HEK293 (cell line): ENCODE results near the gene BCLAF1.

Source experiments
- CTCF ChIA-PET: fragments of 350-600 bp; formaldehyde crosslinking; extraction: SDS; loops from one replicate; lab custom pipeline; 2021; ENCODE audit warnings: antibody characterized with exemption; lab: Yijun Ruan, JAX
- POLR2A ChIA-PET: fragments of 300-600 bp; formaldehyde crosslinking; extraction: SDS; loops from one replicate; lab custom pipeline; 2020; ENCODE audit warnings: antibody characterized with exemption, inconsistent platforms; lab: Yijun Ruan, JAX
- H3K27ac ChIP-seq: fragments of 200-500 bp; sonication (Bioruptor generic); 2 replicates; pipeline ENCODE4 v1.5.1; 2014; ENCODE audit warnings: low read depth, low read length, control low read depth, inconsistent platforms; ENCODE audit errors: extremely low read depth
- H3K36me3 ChIP-seq, 2 experiments: fragments of 200-500 bp in 1 of 2; sonication (Bioruptor generic) in 1 of 2; 1 replicate in 1 of 2; 2 replicates in 1 of 2; pipeline ENCODE4 v1.5.1; 2014 to 2017; ENCODE audit warnings: inconsistent platforms in 2 of 2, low read length in 2 of 2; ENCODE audit not compliant: control insufficient read depth in 2 of 2, insufficient read depth in 1 of 2
- H3K4me1 ChIP-seq: fragments of 200-500 bp; sonication (Bioruptor generic); 2 replicates; pipeline ENCODE4 v1.5.1; 2014; ENCODE audit warnings: mild to moderate bottlenecking, low read length, inconsistent platforms; ENCODE audit not compliant: control insufficient read depth, insufficient read depth
- H3K4me3 ChIP-seq: 2 replicates; pipeline ENCODE4 v1.5.1; 2011; ENCODE audit warnings: low read depth, mild to moderate bottlenecking, control low read depth, low read length, moderate library complexity
- H3K9me3 ChIP-seq: fragments of 200-500 bp; sonication (Bioruptor generic); 2 replicates; pipeline ENCODE4 v1.5.1; 2014; ENCODE audit warnings: low read depth, low read length, inconsistent platforms; ENCODE audit not compliant: control insufficient read depth, insufficient read depth
- IKZF3 ChIP-seq: fragments of 450-650 bp; IDR thresholded peaks from 2 replicates; pipeline ENCODE4 v1.5.0; 2018; ENCODE audit warnings: missing biosample characterization, mild to moderate bottlenecking, missing genetic modification characterization, moderate library complexity
- MEIS1 ChIP-seq: sonication (generic); formaldehyde crosslinking; IDR thresholded peaks from 2 replicates; pipeline ENCODE4 v1.8.1; 2022; ENCODE audit warnings: missing genetic modification reagents, mild to moderate bottlenecking, borderline replicate concordance
- SALL2 ChIP-seq: fragments of 450-650 bp; formaldehyde crosslinking; IDR thresholded peaks from 2 replicates; pipeline ENCODE4 v1.5.0; 2017; ENCODE audit warnings: missing biosample characterization, mild to moderate bottlenecking, missing genetic modification characterization, borderline replicate concordance
- ZBTB7A ChIP-seq: fragments of 450-650 bp; formaldehyde crosslinking; IDR thresholded peaks from 2 replicates; pipeline ENCODE4 v1.5.1; 2016; ENCODE audit warnings: low read depth, missing biosample characterization, missing genetic modification characterization
- ZFHX2 ChIP-seq: fragments of 450-650 bp; formaldehyde crosslinking; conservative IDR thresholded peaks from 2 replicates; pipeline ENCODE4 v1.5.1; 2016; ENCODE audit warnings: missing biosample characterization, missing genetic modification characterization
- ZNF138 ChIP-seq: fragments of 450-650 bp; formaldehyde crosslinking; IDR thresholded peaks from 2 replicates; pipeline ENCODE4 v1.5.1; 2016; ENCODE audit warnings: missing biosample characterization, missing genetic modification characterization, borderline replicate concordance
- ZNF155 ChIP-seq: fragments of 450-650 bp; formaldehyde crosslinking; IDR thresholded peaks from 2 replicates; pipeline ENCODE4 v1.5.1; 2016; ENCODE audit warnings: missing biosample characterization, missing genetic modification characterization
- ZNF16 ChIP-seq: fragments of 450-650 bp; formaldehyde crosslinking; IDR thresholded peaks from 2 replicates; pipeline ENCODE4 v1.5.1; 2016; ENCODE audit warnings: low read depth, missing biosample characterization, missing genetic modification characterization
- ZNF19 ChIP-seq: fragments of 450-650 bp; formaldehyde crosslinking; IDR thresholded peaks from 2 replicates; pipeline ENCODE4; 2016; ENCODE audit warnings: missing biosample characterization, missing genetic modification characterization, low read depth
- ZNF2 ChIP-seq: fragments of 450-650 bp; formaldehyde crosslinking; IDR thresholded peaks from 2 replicates; pipeline ENCODE4 v1.5.1; 2016; ENCODE audit warnings: missing biosample characterization, missing genetic modification characterization
- ZNF510 ChIP-seq: fragments of 450-650 bp; formaldehyde crosslinking; IDR thresholded peaks from 2 replicates; pipeline ENCODE4 v1.5.1; 2018; ENCODE audit warnings: mild to moderate bottlenecking, missing genetic modification characterization, missing biosample characterization; ENCODE audit not compliant: insufficient replicate concordance
- ZNF555 ChIP-seq: fragments of 450-650 bp; formaldehyde crosslinking; conservative IDR thresholded peaks from 2 replicates; pipeline ENCODE4 v1.5.1; 2017; ENCODE audit warnings: missing biosample characterization, mild to moderate bottlenecking, missing genetic modification characterization, inconsistent platforms
- ZNF610 ChIP-seq: fragments of 450-650 bp; formaldehyde crosslinking; IDR thresholded peaks from 2 replicates; pipeline ENCODE4 v1.5.1; 2016; ENCODE audit warnings: missing biosample characterization, missing genetic modification characterization, borderline replicate concordance
- ZSCAN30 ChIP-seq: fragments of 450-650 bp; IDR thresholded peaks from 2 replicates; pipeline ENCODE4 v1.5.1; 2018; ENCODE audit warnings: missing biosample characterization, mild to moderate bottlenecking, missing genetic modification characterization, moderate library complexity
- TF ChIP-seq, protein P1 (sequence below): fragments of 450-650 bp; formaldehyde crosslinking; IDR thresholded peaks from 2 replicates; pipeline ENCODE4 v1.5.1; 2016; ENCODE audit warnings: missing biosample characterization, missing genetic modification characterization
- TF ChIP-seq, protein P2 (sequence below): fragments of 450-650 bp; formaldehyde crosslinking; IDR thresholded peaks from 2 replicates; pipeline ENCODE4 v1.5.1; 2016; ENCODE audit warnings: missing biosample characterization, missing genetic modification characterization
- TF ChIP-seq, protein P3 (sequence below): fragments of 450-650 bp; formaldehyde crosslinking; IDR thresholded peaks from 2 replicates; pipeline ENCODE4 v1.5.1; 2016; ENCODE audit warnings: missing biosample characterization, missing genetic modification characterization
- TF ChIP-seq, protein P4 (sequence below): fragments of 450-650 bp; formaldehyde crosslinking; IDR thresholded peaks from 2 replicates; pipeline ENCODE4 v1.5.1; 2016; ENCODE audit warnings: missing biosample characterization, missing genetic modification characterization, low read depth

Gene BCLAF1

DNA sequence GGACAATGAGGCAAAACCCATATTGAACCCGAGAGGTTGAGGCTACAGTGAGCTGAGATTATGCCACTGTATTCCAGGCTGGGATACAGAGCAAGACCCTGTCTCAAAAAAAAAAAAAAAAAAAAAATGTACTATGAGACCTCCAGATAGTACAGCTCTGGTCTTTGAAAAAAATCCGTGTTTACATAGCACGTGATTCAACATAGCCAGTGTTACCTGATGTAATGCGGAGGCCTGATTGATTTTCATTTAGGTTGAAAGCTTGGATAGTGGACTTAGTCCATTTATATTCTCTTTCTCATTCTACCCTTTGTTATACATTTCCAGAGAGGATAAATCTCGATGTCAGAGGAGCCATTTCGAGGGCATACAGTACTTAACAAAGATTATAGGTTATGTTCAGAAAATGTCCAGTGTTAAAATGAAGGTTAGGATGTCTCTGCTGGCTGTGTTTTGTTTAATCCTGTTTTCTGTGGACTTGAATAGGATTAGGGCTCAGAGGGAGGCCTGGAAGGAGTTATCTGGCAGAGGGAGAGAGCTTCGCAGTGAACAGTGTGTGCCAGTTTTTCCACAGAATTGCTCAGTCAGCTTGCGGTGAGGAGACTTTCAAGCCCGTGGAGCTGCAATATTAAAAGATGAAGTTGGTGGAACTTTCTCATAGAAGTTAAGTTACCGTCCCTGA lies 33.9 kb upstream of the BCLAF1 start (continued):
- no peak for TF ChIP-seq ZNF155
- TF ChIP-seq ZNF2 (tag by site-specific recombination) = no peak
- TF ChIP-seq ZFHX2 (tag by site-specific recombination) = no peak
- TF ChIP-seq, all 188 proteins: peak for 0

DNA sequence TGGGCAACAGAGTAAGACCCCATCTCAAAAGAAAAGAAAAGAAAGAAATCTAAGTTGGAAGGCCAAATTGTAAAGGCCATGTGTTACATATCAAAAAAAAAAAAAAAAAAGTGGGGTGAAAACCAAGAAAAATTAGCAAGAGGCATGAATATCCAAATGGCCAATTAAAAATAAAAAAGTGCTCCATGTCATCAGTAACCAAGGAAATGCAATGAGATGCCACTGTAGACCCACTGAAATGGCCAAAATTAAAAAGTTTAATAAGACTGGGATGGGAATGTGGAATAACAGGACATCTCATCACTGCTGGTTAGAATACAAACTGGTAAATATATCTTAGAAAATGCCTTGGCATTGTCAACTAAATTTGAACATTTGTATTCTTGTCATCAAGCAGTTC lies 30.1 kb upstream of the BCLAF1 start:
- ChIA-PET CTCF (no interaction called here), POLR2A (no interaction called here)
- Histone ChIP-seq H3K27ac (no peak overlapping the region), H3K9me3 (no peaks in the 10 kb centered on the region), H3K4me3 (no peak overlapping the region), H3K36me3 (no peaks in the 10 kb centered on the region), H3K4me1 (no peaks in the 10 kb centered on the region)
- TF ChIP-seq IKZF3 (tag by site-specific recombination) (no peak), ZNF610 (no peak), SALL2 (tag by site-specific recombination) (no peak), ZNF138 (tag by site-specific recombination) (no peak), ZNF19 (tag by site-specific recombination) (no peak), ZBTB7A (tag by site-specific recombination) (no peak)
- TF ChIP-seq, protein P1, sequence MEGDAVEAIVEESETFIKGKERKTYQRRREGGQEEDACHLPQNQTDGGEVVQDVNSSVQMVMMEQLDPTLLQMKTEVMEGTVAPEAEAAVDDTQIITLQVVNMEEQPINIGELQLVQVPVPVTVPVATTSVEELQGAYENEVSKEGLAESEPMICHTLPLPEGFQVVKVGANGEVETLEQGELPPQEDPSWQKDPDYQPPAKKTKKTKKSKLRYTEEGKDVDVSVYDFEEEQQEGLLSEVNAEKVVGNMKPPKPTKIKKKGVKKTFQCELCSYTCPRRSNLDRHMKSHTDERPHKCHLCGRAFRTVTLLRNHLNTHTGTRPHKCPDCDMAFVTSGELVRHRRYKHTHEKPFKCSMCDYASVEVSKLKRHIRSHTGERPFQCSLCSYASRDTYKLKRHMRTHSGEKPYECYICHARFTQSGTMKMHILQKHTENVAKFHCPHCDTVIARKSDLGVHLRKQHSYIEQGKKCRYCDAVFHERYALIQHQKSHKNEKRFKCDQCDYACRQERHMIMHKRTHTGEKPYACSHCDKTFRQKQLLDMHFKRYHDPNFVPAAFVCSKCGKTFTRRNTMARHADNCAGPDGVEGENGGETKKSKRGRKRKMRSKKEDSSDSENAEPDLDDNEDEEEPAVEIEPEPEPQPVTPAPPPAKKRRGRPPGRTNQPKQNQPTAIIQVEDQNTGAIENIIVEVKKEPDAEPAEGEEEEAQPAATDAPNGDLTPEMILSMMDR (tag by site-specific recombination) = no peak
- TF ChIP-seq, protein P2, sequence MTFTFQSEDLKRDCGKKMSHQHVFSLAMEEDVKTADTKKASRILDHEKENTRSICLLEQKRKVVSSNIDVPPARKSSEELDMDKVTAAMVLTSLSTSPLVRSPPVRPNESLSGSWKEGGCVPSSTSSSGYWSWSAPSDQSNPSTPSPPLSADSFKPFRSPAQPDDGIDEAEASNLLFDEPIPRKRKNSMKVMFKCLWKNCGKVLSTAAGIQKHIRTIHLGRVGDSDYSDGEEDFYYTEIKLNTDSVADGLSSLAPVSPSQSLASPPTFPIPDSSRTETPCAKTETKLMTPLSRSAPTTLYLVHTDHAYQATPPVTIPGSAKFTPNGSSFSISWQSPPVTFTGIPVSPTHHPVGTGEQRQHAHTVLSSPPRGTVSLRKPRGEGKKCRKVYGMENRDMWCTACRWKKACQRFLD (tag by site-specific recombination) = no peak

DNA sequence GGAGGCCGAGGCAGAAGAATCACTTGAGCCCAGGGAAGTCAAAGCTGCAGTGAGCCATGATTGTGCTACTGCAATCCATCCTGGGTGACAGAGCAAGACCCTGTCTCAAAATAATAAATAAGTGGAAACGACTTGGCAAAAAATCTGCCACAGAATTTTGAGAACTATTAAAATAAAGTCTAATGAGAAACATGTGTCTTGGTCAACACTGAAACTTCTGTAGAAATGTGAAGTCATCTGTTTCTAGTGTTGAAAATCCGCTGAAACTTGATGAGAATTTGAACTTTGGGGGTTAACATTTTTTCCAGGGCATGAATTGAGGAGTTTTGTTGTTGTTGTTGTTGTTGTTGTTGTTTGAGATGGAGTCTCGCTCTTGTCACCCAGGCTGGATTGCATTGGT lies 29.0 kb upstream of the BCLAF1 start:
- POLR2A ChIA-PET = interaction anchor here (2.0 kb wide), 1 partner anchor 68 kb away, joined by 9 read pairs; the partner anchor contains the start of gene MTFR2
- CTCF ChIA-PET = interaction anchor here (0.6 to 3.5 kb wide), 11 partner anchors 8 to 813 kb away, joined by 3 to 22 read pairs (median 9); partner anchors contain the start of genes BCLAF1, MAP7 and MTFR2
- no peaks in the 10 kb centered on the region for H3K36me3 ChIP-seq
- TF ChIP-seq ZNF16 (no peak), ZNF555 (no peak), MEIS1 (no peak), ZSCAN30 (tag by site-specific recombination) (no peak), ZNF510 (tag by site-specific recombination) (no peak)
- TF ChIP-seq, protein P3, sequence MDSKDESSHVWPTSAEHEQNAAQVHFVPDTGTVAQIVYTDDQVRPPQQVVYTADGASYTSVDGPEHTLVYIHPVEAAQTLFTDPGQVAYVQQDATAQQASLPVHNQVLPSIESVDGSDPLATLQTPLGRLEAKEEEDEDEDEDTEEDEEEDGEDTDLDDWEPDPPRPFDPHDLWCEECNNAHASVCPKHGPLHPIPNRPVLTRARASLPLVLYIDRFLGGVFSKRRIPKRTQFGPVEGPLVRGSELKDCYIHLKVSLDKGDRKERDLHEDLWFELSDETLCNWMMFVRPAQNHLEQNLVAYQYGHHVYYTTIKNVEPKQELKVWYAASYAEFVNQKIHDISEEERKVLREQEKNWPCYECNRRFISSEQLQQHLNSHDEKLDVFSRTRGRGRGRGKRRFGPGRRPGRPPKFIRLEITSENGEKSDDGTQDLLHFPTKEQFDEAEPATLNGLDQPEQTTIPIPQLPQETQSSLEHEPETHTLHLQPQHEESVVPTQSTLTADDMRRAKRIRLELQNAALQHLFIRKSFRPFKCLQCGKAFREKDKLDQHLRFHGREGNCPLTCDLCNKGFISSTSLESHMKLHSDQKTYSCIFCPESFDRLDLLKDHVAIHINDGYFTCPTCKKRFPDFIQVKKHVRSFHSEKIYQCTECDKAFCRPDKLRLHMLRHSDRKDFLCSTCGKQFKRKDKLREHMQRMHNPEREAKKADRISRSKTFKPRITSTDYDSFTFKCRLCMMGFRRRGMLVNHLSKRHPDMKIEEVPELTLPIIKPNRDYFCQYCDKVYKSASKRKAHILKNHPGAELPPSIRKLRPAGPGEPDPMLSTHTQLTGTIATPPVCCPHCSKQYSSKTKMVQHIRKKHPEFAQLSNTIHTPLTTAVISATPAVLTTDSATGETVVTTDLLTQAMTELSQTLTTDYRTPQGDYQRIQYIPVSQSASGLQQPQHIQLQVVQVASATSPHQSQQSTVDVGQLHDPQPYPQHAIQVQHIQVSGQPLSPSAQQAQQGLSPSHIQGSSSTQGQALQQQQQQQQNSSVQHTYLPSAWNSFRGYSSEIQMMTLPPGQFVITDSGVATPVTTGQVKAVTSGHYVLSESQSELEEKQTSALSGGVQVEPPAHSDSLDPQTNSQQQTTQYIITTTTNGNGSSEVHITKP (tag by site-specific recombination) = no peak
- TF ChIP-seq, protein P4, sequence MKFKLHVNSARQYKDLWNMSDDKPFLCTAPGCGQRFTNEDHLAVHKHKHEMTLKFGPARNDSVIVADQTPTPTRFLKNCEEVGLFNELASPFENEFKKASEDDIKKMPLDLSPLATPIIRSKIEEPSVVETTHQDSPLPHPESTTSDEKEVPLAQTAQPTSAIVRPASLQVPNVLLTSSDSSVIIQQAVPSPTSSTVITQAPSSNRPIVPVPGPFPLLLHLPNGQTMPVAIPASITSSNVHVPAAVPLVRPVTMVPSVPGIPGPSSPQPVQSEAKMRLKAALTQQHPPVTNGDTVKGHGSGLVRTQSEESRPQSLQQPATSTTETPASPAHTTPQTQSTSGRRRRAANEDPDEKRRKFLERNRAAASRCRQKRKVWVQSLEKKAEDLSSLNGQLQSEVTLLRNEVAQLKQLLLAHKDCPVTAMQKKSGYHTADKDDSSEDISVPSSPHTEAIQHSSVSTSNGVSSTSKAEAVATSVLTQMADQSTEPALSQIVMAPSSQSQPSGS (tag by site-specific recombination) = no peak

More for the DNA sequence above, 29.0 kb upstream of the BCLAF1 start:
- H3K4me1 ChIP-seq = no peaks in the 10 kb centered on the region
- H3K9me3 ChIP-seq = no peaks in the 10 kb centered on the region
- no peak overlapping the region for H3K27ac ChIP-seq
- no peak overlapping the region for H3K4me3 ChIP-seq
